ENCODE data around the gene OST4.
A peak's percentile ranks its signal among the peaks of the same experiment; 100 is the strongest.

The OST4 gene

GRCh38 chr2:27105981-27106380 is 34.5 kb upstream of the OST4 start:
- H3K27me3 ChIP-seq (ENCODE audit: insufficient read depth, low read depth), result no peaks in the 10 kb centered on the region
- no peaks in the 10 kb centered on the region for H3K79me2 ChIP-seq (ENCODE audit: insufficient read depth, low read depth)
- H3K27ac ChIP-seq, result no peak overlapping the region
- peaks cover 10% of the 10 kb centered on the region for H3K4me1 ChIP-seq (ENCODE audit: low read depth, poor library complexity, severe bottlenecking)
- H3K9ac ChIP-seq, result no peak overlapping the region
- no peak overlapping the region for H3K4me3 ChIP-seq (IDR thresholded peaks at IDR 0.05; ENCODE audit: insufficient read depth, low read depth, low read length)
- no peaks in the 10 kb centered on the region for H4K20me1 ChIP-seq (ENCODE audit: insufficient read depth)
- peak overlapping the region; percentile 1; the same call in 1 of the 2 replicates for H3K4me2 ChIP-seq
- no peaks in the 10 kb centered on the region for H3K36me3 ChIP-seq (ENCODE audit: insufficient read depth)
- no peak overlapping the region for H2AFZ ChIP-seq (ENCODE audit: low read depth)
- TF ChIP-seq CTCF (conservative IDR thresholded peaks at IDR 0.05; ENCODE audit: low read depth, low read length), result no peak

GRCh38 chr2:27102329-27102728 is 30.9 kb upstream of the OST4 start:
- Histone ChIP-seq H2AFZ (ENCODE audit: low read depth) (no peak overlapping the region), H3K4me1 (ENCODE audit: low read depth, poor library complexity, severe bottlenecking) (peaks cover 10% of the 10 kb centered on the region), H3K36me3 (ENCODE audit: insufficient read depth) (no peaks in the 10 kb centered on the region), H3K4me3 (IDR thresholded peaks at IDR 0.05; ENCODE audit: insufficient read depth, low read depth, low read length) (no peak overlapping the region), H3K79me2 (ENCODE audit: insufficient read depth, low read depth) (no peaks in the 10 kb centered on the region), H4K20me1 (ENCODE audit: insufficient read depth) (no peaks in the 10 kb centered on the region), H3K4me2 (no peak overlapping the region), H3K9ac (no peak overlapping the region), H3K27ac (no peak overlapping the region), H3K27me3 (ENCODE audit: insufficient read depth, low read depth) (no peaks in the 10 kb centered on the region)
- no peak for TF ChIP-seq CTCF (conservative IDR thresholded peaks at IDR 0.05; ENCODE audit: low read depth, low read length)

GRCh38 chr2:27100036-27100435 is 28.6 kb upstream of the OST4 start:
- Histone ChIP-seq H4K20me1 (ENCODE audit: insufficient read depth) (no peaks in the 10 kb centered on the region), H3K36me3 (ENCODE audit: insufficient read depth) (no peaks in the 10 kb centered on the region), H3K27me3 (ENCODE audit: insufficient read depth, low read depth) (no peaks in the 10 kb centered on the region), H3K79me2 (ENCODE audit: insufficient read depth, low read depth) (no peaks in the 10 kb centered on the region), H3K4me3 (IDR thresholded peaks at IDR 0.05; ENCODE audit: insufficient read depth, low read depth, low read length) (no peak overlapping the region), H3K4me1 (ENCODE audit: low read depth, poor library complexity, severe bottlenecking) (no peaks in the 10 kb centered on the region), H3K27ac (no peak overlapping the region), H2AFZ (ENCODE audit: low read depth) (no peak overlapping the region), H3K9ac (no peak overlapping the region), H3K4me2 (no peak overlapping the region)
- no peak for TF ChIP-seq CTCF (conservative IDR thresholded peaks at IDR 0.05; ENCODE audit: low read depth, low read length)

GRCh38 chr2:27099334-27099955 is 28.0 kb upstream of the OST4 start:
- H3K27me3 ChIP-seq (ENCODE audit: insufficient read depth, low read depth), result no peaks in the 10 kb centered on the region
- no peak overlapping the region for H3K4me2 ChIP-seq
- TF ChIP-seq CTCF (conservative IDR thresholded peaks at IDR 0.05; ENCODE audit: low read depth, low read length), result no peak
- no peak overlapping the region for H3K9ac ChIP-seq
- no peaks in the 10 kb centered on the region for H4K20me1 ChIP-seq (ENCODE audit: insufficient read depth)
- H2AFZ ChIP-seq (ENCODE audit: low read depth), result no peak overlapping the region
- no peaks in the 10 kb centered on the region for H3K4me1 ChIP-seq (ENCODE audit: low read depth, poor library complexity, severe bottlenecking)
- no peak overlapping the region for H3K27ac ChIP-seq
- no peak overlapping the region for H3K4me3 ChIP-seq (IDR thresholded peaks at IDR 0.05; ENCODE audit: insufficient read depth, low read depth, low read length)
- H3K36me3 ChIP-seq (ENCODE audit: insufficient read depth), result no peaks in the 10 kb centered on the region
- H3K79me2 ChIP-seq (ENCODE audit: insufficient read depth, low read depth), result no peaks in the 10 kb centered on the region
